Activated CD8-positive, alpha-beta T cell treated with anti-CD3 and anti-CD28 coated beads for 36 hours (primary cell): ENCODE results near the gene CPO. TPM values are rescaled to one million over a fixed set of nuclear protein-coding genes. Genes with fewer than 3 reads are reported as not detected.

Experiments
- ATAC-seq: fragments of 200-7000 bp; cut with Tn5 transposase; one replicate; pipeline ENCODE4 v1.10.0; 2021; ENCODE audit warnings: mild to moderate bottlenecking, moderate library complexity
- CTCF ChIA-PET: fragments of 350-600 bp; sonication (Branson Sonifier 250); formaldehyde crosslinking; loops from one replicate; lab custom pipeline; 2021; ENCODE audit warnings: antibody characterized with exemption; lab: Charles Lee
- POLR2A ChIA-PET: fragments of 350-600 bp; sonication (Branson Sonifier 250); formaldehyde crosslinking; loops from one replicate; lab custom pipeline; 2021; ENCODE audit warnings: antibody characterized with exemption; lab: Charles Lee
- DNase-seq: peaks from one replicate; pipeline ENCODE4 v3.0.0-alpha.2; 2020
- H3K27ac Mint-ChIP-seq: one replicate; pipeline ENCODE4 v1.8.0; 2021; ENCODE audit warnings: mild to moderate bottlenecking, mixed read lengths
- H3K27me3 Mint-ChIP-seq: one replicate; pipeline ENCODE4 v1.8.0; 2021; ENCODE audit warnings: mixed read lengths
- H3K36me3 Mint-ChIP-seq: one replicate; pipeline ENCODE4 v1.8.0; 2021; ENCODE audit warnings: low read depth, mixed read lengths
- H3K4me1 Mint-ChIP-seq: one replicate; pipeline ENCODE4 v1.8.0; 2021; ENCODE audit warnings: low read depth, mixed read lengths
- H3K4me3 Mint-ChIP-seq: one replicate; pipeline ENCODE4 v1.8.0; 2021; ENCODE audit warnings: mild to moderate bottlenecking, moderate library complexity, mixed read lengths
- H3K9me3 Mint-ChIP-seq: one replicate; pipeline ENCODE4 v1.8.0; 2021; ENCODE audit warnings: mixed read lengths
- intact Hi-C: fragments of 100-400 bp; cut with micrococcal nuclease; formaldehyde crosslinking; loops from one replicate; pipeline ENCODE4 v1.10.0; 2022
- total RNA-seq, 2 experiments: library from RNA; stranded (reverse); gene quantifications; one replicate each; pipeline ENCODE4 v1.2.3, GENCODE V29; 2021
- TF ChIP-seq, protein P1 (sequence below): fragments of 200-600 bp; IDR thresholded peaks from one replicate; pipeline ENCODE4 v1.8.0; 2022; ENCODE audit warnings: antibody characterized with exemption, mild to moderate bottlenecking

CPO gene, protein sequence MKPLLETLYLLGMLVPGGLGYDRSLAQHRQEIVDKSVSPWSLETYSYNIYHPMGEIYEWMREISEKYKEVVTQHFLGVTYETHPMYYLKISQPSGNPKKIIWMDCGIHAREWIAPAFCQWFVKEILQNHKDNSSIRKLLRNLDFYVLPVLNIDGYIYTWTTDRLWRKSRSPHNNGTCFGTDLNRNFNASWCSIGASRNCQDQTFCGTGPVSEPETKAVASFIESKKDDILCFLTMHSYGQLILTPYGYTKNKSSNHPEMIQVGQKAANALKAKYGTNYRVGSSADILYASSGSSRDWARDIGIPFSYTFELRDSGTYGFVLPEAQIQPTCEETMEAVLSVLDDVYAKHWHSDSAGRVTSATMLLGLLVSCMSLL
- not detected for total RNA-seq

DNA sequence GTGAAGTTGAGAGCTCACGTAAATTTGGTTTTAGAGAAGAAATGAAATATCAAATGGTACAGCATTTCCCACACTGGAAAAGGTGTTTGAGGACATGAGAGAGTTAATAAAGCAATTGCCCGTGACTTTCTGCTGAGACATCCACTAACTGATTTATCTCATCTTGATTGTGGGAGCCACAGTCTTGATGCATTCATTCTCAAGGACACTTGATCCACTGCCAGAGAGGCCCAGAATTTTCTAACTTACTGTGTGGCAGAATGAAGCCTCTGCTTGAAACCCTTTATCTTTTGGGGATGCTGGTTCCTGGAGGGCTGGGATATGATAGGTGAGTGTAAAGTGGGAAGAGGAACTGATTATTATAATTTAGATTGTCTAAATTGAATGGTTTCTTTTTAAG is at the start of gene CPO:
Gene CPO (plus strand): TSS at position 179 of the 400 bp plus-strand sequence. CDS start 82 bp downstream, at position 261.
- no peak for DNase-seq
- Mint-ChIP-seq H3K9me3 (no peaks in the 10 kb centered on the region), H3K27ac (no peak within 1 kb of the TSS), H3K4me3 (no peak within 1 kb of the TSS), H3K4me1 (no peaks in the 10 kb centered on the region), H3K27me3 (no peaks in the 10 kb centered on the region), H3K36me3 (no peaks in the 10 kb centered on the region)
- POLR2A ChIA-PET = interaction anchor here (0.6 kb wide), 1 partner anchor 124 kb away, joined by 3 read pairs; no protein-coding TSS in a partner anchor
- CTCF ChIA-PET = no interaction called here
- intact Hi-C loops = no loop called here
- no peak for ATAC-seq
- TF ChIP-seq, protein P1, sequence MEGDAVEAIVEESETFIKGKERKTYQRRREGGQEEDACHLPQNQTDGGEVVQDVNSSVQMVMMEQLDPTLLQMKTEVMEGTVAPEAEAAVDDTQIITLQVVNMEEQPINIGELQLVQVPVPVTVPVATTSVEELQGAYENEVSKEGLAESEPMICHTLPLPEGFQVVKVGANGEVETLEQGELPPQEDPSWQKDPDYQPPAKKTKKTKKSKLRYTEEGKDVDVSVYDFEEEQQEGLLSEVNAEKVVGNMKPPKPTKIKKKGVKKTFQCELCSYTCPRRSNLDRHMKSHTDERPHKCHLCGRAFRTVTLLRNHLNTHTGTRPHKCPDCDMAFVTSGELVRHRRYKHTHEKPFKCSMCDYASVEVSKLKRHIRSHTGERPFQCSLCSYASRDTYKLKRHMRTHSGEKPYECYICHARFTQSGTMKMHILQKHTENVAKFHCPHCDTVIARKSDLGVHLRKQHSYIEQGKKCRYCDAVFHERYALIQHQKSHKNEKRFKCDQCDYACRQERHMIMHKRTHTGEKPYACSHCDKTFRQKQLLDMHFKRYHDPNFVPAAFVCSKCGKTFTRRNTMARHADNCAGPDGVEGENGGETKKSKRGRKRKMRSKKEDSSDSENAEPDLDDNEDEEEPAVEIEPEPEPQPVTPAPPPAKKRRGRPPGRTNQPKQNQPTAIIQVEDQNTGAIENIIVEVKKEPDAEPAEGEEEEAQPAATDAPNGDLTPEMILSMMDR = no peak

DNA sequence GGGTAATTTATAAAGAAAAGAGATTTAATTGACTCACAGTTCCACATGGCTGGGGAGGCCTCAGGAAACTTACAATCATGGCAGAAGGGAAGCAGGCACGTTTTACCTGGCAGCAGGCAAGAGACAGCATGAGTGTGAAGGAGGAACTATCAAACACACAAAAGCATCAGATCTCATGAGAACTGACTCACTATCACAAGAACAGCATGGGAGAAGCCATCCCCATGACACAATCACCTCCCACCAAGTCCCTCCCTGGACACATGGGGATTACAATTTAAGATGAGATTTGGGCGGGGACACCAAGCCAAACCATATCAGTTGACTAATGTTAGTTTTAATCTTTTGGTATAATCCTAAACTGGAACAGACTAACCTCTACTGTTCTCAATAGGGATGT is 49.1 kb upstream of the CPO start:
- H3K36me3 Mint-ChIP-seq = no peaks in the 10 kb centered on the region
- H3K4me1 Mint-ChIP-seq = no peaks in the 10 kb centered on the region
- no peak overlapping the region for H3K27ac Mint-ChIP-seq
- TF ChIP-seq, protein P1 = no peak
- CTCF ChIA-PET = no interaction called here
- ATAC-seq (no peak), DNase-seq (no peak)
- H3K9me3 Mint-ChIP-seq = peaks cover 3% of the 10 kb centered on the region
- no peaks in the 10 kb centered on the region for H3K27me3 Mint-ChIP-seq
- POLR2A ChIA-PET = interaction anchor here (0.6 kb wide), 1 partner anchor 38 kb away, joined by 3 read pairs; no protein-coding TSS in a partner anchor
- no peak overlapping the region for H3K4me3 Mint-ChIP-seq
- intact Hi-C loops = no loop called here

DNA sequence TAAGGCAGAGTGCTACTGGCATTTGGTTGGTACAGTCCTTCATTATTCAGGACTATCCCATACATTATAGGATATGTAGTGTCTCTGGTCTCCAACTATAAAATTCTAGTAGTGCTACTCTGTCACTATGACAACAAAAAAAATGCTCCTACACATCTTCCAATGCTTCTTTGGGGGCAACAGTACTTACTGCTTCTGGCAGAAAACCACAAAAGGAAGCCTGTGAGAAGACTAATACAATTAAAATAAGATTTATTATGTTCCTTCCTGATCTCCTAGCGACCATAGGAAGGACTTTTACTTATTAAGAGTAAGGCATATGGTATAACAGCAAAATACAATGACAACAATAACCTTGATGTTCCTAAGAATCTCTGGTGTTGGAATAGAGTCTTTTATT is 48.4 kb upstream of the CPO start:
- Mint-ChIP-seq H3K4me3 (no peak overlapping the region), H3K27ac (no peak overlapping the region), H3K36me3 (peaks cover 2% of the 10 kb centered on the region), H3K27me3 (no peaks in the 10 kb centered on the region), H3K4me1 (no peaks in the 10 kb centered on the region), H3K9me3 (peaks cover 3% of the 10 kb centered on the region)
- ATAC-seq (no peak), DNase-seq (no peak)
- TF ChIP-seq, protein P1 = no peak
- ChIA-PET CTCF (no interaction called here), POLR2A (no interaction called here)
- intact Hi-C loops = no loop called here

DNA sequence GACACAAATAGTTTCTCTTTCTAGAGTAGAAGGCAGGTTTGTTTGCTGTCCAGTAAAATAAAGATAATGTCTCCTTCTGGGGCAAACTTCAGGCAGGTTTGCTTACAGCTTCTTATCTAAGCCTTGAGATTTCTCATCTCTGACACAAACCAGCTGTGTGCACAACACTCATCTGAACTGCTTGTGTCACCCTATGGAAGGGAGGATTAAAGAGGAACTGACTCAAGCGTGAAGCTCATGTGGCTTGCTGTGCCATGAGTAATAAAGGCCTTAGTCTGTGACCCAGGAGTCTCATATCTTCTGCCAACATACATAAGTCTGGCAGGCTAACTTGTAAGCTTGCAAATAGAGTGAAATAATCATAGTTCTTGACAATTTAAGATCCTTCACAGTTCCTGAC is 24.2 kb upstream of the CPO start:
- Mint-ChIP-seq H3K4me3 (no peak overlapping the region), H3K27me3 (no peaks in the 10 kb centered on the region), H3K9me3 (peaks cover 3% of the 10 kb centered on the region), H3K27ac (no peak overlapping the region), H3K36me3 (no peaks in the 10 kb centered on the region), H3K4me1 (no peaks in the 10 kb centered on the region)
- TF ChIP-seq, protein P1 = no peak
- ATAC-seq (peak; percentile 68), DNase-seq (peak; percentile 19)
- ChIA-PET CTCF (no interaction called here), POLR2A (no interaction called here)
- intact Hi-C loops = no loop called here

DNA sequence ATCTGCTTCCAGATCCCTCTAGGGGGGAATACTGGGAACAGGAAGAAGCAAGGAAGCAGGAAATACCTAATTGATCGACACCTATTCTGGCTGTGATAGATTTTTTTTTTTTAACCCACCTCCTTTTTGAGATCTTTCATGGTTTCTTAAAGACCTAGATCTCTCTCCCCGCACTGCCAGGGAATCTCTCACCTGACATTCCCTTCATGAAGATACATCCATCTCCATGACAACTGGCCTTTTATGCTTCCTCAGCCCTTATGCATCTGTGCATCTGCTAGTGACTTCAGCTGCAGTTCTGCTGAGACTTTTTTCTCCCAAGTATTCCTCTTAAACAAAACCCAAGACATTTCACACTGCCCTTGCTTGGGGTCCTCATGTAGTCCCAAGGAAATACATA is 21.1 kb upstream of the CPO start:
- no peaks in the 10 kb centered on the region for H3K4me1 Mint-ChIP-seq
- intact Hi-C loops = no loop called here
- H3K4me3 Mint-ChIP-seq = no peak overlapping the region
- H3K9me3 Mint-ChIP-seq = peaks cover 3% of the 10 kb centered on the region
- ATAC-seq (no peak), DNase-seq (no peak)
- ChIA-PET POLR2A (no interaction called here), CTCF (no interaction called here)
- H3K27me3 Mint-ChIP-seq = no peaks in the 10 kb centered on the region
- no peak overlapping the region for H3K27ac Mint-ChIP-seq
- H3K36me3 Mint-ChIP-seq = no peaks in the 10 kb centered on the region
- TF ChIP-seq, protein P1 = no peak
